GM10266 (cell line): Measurements from ENCODE around the gene TICAM1.
"Not testable (repeated sequence)": the region's sequence is repeated elsewhere in the genome, so short reads cannot be mapped to it uniquely, and the experiment has no call there.

Experiments
- DNase-seq: peaks from one replicate; pipeline ENCODE4 v3.0.0; 2012; ENCODE audit errors: extremely low spot score
- TF ChIP-seq, protein P1 (sequence below): IDR thresholded peaks from 2 replicates; pipeline ENCODE4 v1.5.1; 2012; ENCODE audit warnings: mild to moderate bottlenecking, low read depth; ENCODE audit not compliant: control insufficient read depth, insufficient read depth; ENCODE audit errors: missing control alignments

Gene TICAM1

DNA sequence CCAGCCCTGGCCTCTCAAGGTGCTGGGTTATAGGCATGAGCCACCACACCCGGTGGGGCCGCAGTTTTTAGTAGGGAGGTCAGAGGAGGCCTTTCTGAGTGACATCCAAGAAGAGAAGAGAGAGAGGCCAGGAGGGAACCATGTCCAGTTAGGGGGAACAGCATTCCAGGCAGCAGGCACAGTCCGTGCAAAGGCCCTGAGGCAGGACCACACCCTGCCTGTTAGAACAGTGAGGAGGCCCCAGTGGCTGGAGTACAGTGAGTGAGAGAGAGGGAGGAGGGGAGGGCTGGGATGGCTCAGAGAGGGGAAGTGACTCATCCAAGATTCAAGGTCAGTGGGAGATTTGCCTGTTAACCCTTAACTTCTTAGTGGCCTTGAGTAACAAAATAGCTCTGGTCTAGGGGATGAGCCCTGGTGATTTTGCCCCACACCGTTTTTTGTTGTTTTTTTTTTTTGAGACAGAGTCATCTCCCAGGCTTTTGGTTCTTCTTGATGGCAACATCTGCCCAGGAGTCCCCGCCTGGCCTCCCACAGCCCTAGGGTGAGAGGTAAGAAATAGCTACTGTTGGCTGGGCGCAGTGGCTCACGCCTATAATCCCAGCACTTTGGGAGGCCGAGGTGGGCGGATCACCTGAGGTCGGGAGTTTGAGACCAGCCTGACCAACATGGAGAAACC lies 38.7 kb upstream of the TICAM1 start:
- DNase-seq = no peak
- TF ChIP-seq, protein P1, sequence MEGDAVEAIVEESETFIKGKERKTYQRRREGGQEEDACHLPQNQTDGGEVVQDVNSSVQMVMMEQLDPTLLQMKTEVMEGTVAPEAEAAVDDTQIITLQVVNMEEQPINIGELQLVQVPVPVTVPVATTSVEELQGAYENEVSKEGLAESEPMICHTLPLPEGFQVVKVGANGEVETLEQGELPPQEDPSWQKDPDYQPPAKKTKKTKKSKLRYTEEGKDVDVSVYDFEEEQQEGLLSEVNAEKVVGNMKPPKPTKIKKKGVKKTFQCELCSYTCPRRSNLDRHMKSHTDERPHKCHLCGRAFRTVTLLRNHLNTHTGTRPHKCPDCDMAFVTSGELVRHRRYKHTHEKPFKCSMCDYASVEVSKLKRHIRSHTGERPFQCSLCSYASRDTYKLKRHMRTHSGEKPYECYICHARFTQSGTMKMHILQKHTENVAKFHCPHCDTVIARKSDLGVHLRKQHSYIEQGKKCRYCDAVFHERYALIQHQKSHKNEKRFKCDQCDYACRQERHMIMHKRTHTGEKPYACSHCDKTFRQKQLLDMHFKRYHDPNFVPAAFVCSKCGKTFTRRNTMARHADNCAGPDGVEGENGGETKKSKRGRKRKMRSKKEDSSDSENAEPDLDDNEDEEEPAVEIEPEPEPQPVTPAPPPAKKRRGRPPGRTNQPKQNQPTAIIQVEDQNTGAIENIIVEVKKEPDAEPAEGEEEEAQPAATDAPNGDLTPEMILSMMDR = no peak

DNA sequence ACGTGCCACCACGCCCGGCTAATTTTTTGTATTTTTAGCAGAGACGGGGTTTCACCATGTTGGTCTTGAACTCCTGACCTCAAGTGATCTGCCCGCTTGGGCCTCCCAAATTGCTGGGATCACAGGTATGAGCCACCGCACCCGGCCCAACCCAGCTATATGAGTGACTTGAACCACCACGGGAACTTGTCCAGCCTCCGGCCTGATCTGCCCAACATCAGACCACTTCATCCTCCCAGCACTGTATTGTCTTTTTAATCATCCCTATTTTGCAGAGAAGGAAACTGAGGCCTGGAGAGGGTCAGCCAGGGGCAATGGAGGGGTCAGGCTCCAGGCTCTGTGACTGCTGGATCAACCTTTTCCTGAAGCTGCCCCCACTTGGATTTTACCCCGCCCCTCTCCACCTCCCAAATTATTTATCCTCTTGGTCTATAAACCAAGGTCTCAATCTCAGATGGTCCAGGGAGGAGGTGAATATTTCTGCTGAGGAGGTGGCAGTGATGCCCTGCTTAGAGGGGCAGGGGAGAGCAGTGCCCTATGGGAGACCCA lies 36.8 kb upstream of the TICAM1 start:
- no peak for DNase-seq
- TF ChIP-seq, protein P1 = no peak

GRCh38 chr19:4867534-4868285 lies 36.2 kb upstream of the TICAM1 start, which contains the start of gene PLIN3:
Gene PLIN3 (minus strand): TSS chr19:4867667. CDS start chr19:4861394, 6,273 bp downstream.
- TF ChIP-seq, protein P1 = no peak
- DNase-seq = peak; percentile 99

DNA sequence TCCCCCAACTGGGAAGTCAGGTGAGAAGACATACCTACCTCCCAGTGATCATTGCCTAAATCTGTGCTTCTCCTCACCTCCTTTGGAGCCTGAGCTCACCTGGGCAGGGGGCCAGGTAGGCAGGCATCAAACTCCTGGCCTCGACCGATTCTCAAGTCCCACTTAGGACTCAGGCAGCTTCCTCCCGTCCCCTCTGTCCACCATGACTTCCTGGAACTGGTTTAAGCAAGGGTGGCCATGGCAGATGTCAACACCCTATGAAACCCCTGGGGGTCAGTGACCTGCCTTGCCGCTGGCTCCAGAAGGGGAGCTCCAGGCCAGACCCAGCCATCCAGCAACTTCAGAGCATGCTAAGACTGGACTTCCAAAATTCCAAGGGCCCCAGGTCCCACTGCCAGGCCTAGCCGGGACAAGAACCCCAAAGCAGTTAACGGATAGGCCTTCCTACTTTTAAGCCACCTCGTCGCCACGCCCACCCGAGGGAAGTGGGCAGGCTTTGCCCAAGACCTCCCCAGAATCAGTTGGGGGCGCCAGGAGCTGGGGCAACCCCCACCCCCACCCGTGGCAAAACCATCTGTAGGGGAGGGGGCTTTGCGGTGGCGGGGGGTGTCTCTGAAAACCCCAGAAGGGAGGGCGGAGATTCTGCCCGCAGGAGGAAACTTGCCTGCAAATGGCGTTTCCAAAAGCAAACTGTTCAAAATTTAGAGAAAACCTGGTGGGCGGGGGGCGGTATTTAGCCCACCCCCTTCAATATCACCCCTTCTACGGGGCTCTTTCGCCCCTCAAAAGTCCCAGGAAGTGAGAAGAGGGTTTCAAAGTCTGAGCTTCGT lies 35.3 kb upstream of the TICAM1 start:
- DNase-seq = peak; percentile 50
- TF ChIP-seq, protein P1 = no peak

- DNase-seq = no peak
- TF ChIP-seq, protein P1 = no peak
Observed at GRCh38 chr19:4861147-4861546, 29.6 kb upstream of the TICAM1 start.

- TF ChIP-seq, protein P1 = no peak
- no peak for DNase-seq
Observed at GRCh38 chr19:4859697-4860096, 28.2 kb upstream of the TICAM1 start.

DNA sequence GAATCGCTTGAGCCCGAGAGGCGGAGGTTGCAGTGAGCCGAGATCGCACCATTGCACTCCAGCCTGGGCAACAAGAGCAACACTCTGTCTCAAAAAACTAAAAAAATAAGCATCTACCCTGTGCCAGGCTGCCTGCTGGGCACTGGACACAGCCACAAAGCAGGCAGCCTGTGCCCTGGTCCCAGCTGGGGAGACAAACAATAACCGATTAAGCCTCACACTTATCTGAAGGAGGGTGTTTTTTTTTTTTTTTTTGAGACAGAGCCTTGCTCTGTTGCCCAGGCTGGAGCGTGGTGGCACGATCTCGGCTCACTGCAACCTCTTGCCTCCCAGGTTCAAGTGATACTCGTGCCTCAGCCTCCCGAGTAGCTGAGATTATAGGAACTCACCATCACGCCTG lies 25.0 kb upstream of the TICAM1 start:
- DNase-seq = not testable (repeated sequence)

- DNase-seq = not testable (repeated sequence)
Observed at GRCh38 chr19:4853506-4853905, 22.0 kb upstream of the TICAM1 start.
